ENCODE results near the gene GDF10.

Gene GDF10

DNA sequence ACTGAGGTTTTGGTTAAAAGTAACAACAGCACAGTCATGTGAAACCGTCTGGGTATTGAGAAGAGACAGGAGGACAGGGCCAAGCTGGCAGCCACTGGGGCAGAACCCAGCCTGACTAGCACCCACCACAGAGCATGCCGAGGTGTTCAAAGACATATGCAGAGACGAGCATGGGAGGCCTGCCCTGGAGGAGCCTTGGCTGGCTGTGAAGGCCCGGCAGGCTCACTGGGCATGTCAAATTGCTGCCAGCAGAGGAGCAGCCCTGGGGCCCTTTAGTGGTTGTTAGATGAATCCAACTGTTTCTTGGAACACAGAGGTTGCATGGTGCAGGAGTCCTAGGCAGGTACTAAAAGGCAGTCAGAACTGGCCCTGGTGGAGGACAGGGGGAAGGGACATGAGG lies 17.3 kb downstream of the GDF10 start:
- ATAC-seq, result no peak

DNA sequence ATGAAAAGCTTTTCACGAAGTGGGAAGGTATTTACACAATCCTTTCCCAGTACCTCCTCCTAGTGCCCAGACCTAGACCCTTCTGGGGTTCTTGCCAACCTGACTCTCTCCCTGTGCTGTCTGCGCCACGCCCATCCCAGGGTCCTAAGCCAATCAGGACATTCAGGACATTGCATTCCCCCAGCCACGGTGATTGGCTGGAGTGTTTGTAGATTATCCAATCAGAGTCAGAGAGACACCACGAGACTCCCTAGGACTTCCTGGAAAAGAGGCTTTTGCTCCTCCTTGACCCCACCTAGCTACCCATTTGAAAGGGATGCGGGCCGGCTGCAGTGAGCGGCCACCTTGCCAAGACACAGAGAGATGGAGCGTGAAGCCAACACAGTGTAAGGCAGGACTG lies 18.7 kb downstream of the GDF10 start:
- no peak for ATAC-seq

DNA sequence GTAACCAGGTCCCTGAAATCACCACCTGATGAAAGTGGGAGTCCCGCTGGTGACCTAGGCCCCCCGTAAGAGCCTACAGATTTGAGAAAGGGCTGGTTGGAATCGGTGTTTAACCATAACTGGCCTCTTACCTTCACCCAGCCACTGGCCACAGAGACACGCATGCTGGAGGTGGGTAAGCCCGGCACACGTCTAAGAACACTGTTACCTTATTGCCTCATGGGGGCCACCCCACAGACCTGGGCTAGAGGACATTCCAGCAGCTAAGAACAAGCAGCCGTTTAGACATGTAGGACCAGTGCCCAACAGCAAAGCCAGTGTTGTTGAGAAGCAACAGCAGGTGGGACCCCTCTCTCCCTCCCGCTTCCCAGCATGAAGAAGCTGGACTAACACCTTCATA lies 19.8 kb downstream of the GDF10 start:
- no peak for ATAC-seq

DNA sequence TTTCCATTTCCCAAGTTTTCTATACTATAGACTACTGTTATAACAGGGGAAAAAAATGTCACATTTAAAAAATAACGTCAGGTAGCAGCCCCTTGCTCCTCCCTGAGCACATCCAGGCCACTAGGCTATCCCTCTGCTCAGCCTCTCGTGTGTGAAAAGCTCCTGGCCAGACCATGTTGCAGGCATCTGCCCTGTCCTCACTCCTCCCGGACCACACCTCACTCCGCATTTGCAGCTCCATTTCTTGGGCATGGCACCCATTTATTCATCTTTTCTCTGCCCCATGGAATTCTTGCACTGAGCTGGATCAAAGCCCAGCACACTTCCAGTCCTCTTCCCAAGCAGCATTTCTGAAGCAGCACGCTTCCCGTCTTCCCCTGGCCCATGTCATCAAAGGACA lies 20.8 kb downstream of the GDF10 start:
- no peak for ATAC-seq

DNA sequence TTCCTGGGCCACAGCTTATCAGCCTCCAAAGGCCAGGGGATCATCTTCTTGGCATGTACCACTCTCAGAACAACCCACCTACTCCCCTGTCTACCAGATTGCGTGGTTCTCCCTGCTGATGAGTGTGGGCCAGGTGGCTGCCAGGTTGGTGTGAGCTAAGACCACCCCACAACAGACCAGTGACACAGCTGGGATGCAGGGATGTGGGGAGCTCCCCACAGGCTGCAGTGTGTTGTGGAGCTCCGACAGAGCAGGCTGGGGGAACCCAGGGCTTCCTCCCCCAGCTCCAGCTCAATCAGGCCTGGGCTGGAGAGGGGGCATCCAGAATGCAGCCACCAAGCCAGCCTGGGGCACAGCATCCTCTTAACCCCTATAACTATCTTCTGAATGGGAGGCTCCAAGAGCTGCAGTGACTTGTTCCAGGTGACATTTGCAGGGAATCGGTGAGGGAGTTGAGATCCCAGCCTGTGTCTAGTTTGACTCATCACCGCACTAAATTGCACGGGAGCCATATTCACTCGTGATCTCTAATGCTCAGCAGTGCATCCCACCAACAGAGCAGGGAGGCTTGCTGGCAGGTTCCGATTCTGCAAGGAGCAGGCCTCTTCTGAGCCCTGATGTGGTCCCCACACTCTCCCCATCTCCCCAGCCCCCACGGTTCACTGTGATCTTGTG lies 21.7 kb downstream of the GDF10 start:
- ATAC-seq, result no peak

DNA sequence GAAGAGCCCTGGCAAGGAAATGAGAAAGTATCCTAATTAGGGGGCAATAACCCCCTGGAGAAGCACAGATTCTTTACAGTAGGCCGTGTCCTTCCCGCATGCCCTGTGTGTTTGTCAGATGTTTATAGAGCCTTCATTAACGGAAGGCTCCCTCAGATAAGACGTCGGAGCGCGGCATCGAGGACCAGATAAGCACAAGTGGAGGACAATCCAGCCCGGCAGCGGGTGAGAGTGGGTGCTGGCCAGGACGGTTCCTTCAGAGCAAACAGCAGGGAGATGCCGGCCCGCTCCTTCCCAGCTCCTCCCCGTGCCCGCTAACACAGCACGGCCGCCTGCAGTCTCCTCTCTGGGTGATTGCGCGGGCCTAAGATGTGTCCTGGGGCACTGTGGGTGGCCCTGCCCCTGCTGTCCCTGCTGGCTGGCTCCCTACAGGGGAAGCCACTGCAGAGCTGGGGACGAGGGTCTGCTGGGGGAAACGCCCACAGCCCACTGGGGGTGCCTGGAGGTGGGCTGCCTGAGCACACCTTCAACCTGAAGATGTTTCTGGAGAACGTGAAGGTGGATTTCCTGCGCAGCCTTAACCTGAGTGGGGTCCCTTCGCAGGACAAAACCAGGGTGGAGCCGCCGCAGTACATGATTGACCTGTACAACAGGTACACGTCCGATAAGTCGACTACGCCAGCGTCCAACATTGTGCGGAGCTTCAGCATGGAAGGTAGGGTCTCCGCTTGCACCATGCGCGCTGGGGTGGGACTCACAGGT lies 22.5 kb downstream of the GDF10 start, which contains the start of gene GDF2:
Gene GDF2, plus strand, starts transcription at position 155 of the 762 bp plus-strand sequence. Its CDS starts 215 bp downstream, at position 370.
- no peak for ATAC-seq

DNA sequence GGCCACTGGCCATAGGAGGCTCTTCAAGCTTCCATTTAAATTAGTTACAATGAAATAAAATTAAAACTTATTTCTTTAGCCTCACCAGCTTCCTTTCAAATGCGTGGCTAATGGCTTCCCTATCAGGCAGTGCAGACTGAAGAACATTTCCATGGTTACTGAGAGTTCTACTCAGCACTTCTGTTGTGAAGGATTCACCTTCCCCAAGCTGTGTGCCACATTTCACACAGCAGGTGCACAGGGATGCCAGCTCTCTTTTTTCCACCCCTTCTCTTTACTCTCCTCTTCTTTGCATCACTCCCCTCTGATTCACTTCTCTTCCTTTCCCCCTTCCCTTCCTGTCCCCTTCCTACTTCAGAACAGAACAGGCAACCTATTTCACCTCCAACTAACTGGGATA lies 23.1 kb downstream of the GDF10 start:
- no peak for ATAC-seq

DNA sequence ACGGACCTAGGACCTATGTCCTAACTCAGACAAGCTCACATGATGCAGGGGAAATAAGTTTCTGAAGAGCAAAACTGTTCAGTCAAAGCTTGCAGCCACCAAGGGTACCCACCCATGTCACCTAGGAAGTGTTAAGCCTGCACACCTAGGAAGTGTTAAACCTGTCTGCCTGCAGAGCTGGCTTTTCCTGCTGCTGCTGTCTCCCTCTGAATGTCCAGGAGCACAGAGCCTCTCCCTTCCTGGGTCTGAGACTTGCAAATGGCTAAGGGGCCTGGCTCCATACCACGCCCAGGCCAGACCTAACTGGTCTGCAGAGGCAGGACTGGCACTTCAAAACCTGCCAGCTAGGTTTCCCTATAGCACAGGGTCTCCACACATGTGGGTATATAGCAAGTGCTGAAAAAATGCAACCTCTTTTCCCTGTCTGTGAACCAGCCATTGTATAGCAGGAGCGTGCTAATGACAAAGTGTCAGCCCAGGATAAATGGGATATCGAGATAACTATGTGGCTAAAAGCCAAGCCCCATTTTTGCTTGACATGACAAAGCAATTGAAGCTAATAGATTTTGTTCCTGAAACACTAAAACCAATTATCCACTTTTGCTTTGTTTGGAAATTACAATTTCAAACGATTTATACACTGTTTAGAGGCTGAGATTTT lies 23.8 kb downstream of the GDF10 start:
- ATAC-seq, result no peak

DNA sequence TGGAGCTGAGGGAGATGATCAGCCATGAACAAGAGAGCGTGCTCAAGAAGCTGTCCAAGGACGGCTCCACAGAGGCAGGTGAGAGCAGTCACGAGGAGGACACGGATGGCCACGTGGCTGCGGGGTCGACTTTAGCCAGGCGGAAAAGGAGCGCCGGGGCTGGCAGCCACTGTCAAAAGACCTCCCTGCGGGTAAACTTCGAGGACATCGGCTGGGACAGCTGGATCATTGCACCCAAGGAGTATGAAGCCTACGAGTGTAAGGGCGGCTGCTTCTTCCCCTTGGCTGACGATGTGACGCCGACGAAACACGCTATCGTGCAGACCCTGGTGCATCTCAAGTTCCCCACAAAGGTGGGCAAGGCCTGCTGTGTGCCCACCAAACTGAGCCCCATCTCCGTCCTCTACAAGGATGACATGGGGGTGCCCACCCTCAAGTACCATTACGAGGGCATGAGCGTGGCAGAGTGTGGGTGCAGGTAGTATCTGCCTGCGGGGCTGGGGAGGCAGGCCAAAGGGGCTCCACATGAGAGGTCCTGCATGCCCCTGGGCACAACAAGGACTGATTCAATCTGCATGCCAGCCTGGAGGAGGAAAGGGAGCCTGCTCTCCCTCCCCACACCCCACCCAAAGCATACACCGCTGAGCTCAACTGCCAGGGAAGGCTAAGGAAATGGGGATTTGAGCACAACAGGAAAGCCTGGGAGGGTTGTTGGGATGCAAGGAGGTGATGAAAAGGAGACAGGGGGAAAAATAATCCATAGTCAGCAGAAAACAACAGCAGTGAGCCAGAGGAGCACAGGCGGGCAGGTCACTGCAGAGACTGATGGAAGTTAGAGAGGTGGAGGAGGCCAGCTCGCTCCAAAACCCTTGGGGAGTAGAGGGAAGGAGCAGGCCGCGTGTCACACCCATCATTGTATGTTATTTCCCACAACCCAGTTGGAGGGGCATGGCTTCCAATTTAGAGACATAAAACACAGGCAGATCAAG lies 25.6 kb downstream of the GDF10 start:
- ATAC-seq, result no peak

DNA sequence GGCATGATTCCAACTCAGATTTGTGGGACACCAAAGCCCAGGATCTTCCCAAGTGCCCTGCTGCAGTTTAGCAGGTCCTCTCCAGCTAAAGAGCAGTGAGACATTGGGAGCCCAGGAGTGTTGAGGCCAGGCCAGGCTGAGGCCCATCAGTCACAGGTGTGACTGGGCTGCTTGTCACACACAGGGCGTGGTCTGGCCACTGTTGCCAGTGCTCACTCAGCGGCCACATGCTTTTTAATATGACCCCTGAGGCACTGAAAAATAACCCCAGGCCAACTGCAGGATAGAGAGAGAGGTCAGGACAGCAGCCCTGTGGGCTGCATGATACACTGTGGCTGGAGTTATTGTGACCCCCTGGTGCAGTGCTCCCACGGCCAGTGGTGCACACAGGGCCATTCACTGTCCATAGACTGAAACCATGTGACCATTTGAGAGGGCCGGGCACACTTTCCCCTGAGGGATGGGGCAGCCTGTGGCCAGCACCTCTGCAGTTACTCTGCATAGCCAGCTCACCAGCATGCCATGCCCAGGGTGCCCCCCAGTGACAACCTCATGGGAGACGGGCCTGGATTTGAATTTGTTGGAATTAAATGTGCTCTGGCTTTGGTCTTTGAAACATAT lies 26.4 kb downstream of the GDF10 start:
- ATAC-seq, result no peak

DNA sequence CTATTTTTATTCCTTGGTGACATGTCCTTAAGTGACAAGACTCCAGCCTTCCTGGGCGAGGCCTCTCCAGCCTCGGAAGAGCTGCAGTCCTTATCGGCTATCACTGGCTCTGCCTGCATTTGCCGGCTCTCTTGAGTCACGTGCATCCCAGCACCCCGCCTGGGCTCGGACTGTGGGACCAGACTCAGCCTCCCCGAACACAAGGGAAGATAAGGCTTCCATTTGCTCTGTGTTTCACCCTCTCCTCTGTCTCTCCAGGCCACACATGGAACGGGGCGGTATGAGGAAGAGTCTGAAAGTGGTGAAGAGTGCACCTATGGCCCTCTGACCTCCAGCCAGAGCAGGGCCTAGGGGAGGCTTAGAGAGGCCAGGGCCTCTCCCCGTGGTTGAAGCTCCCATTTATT lies 26.9 kb downstream of the GDF10 start:
- ATAC-seq, result no peak

DNA sequence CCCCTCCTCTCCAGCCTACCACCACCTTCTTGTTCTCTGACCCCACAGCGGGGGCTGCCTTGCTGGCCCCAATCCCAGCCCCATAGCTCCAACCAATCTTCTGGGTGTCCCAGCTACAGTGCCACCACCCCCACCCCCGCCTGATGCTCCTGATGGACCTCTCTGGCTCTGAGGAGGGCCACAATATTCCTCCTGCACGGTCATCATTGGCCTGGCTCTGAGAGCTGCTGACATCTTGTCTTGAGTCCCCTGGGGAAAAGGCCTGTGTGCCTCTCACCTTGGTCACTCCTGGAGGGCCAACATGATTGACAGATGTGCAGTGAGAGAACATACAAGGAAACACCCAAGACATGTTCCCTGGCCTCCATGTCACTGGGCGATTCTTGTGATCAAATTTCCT lies 29.9 kb downstream of the GDF10 start:
- ATAC-seq, result no peak

DNA sequence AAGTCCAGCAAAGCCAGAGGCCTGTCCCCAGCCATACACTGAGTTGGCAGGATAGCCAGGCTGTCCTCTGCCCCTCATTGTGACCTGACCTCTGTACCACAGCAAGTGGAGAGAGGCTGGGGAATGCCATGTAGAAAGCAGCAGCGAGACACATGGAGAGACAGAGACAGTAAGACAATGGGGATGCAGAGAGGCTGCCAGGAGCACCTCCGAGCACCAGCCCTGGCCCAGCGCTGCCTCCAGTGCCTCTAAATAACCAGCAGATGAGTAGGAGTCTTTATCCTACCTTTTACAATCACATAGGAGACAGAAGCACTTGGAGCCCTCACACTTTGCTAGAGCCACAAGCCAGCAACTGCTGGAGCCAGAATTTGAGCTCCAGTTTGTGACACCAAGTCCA lies 30.4 kb downstream of the GDF10 start:
- no peak for ATAC-seq

DNA sequence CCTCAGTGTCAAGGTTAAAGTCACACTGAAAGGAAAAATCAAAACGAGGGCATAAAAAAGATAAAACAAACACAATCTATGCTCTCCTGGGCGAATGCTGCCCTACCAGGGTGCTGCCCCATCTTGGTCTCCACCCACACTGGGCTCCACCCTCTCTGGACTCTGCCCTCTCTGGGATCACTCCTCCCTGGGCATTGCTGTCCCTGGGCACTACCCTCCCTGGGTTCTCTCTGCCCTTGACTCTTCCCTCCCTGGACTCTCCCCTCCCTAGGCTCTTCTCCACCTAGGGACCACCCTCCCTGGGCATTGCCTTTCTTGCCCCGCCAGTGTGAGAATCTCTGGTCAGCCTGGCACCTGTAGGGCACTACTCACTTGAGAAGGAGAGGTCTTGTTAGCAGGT lies 30.8 kb downstream of the GDF10 start:
- no peak for ATAC-seq

DNA sequence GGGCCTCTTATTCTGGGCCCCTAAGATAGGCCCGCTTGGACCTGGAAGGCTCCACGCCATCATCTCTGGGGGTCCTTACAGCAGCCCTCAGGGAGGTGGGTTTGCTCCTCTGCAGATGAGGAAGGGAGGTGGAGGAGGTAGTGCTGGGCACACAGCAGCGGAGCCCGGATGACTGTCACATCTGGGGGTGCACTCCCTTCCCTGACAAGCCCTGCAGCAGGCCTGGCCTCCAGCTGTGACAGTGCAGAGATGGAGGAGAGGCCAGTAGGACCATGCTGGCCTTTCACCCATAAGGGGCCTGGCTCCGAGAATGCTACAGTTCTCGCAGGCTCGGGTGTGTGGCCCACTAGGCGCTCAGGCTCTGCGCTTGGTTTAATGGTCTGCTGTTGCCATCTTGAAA lies 31.5 kb downstream of the GDF10 start:
- ATAC-seq, result no peak

DNA sequence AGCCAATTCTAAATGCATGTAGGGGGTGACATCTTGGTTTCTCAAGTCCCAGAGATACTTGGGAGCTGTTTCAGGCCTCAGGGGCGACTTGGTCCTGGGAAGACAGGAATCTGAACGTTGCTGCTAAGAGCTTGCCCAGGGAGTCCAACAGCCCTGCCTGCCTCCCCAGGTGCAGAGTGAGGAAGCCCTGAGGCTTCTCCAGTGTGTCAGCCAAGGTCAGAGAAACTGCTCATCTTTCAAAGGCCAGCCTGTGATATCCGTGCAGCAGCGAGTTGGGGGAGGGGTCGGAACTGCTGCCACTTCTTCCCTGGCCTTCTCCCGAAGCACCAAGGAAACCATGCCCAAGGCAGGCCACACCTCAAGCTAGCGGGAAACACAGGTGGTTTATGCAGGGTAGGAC lies 32.0 kb downstream of the GDF10 start:
- no peak for ATAC-seq

DNA sequence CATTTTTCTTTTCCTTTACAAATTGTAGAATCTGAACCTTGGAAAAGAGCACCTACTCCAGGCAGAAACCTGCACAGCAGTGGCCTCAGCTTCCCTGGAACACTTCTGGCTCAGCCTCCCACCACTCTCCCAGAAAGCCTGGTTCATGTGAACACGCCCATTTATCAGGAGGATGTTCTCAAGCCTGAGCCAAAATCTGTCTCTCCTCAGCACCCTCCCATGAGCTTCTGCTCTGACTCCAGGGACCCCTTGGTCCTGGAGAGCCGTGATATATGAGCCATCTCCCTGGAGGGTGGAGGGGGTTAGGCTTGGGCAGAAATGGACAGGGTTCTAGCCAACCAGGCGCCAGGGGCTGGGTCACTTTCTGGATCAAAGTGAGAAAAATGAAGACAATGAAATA lies 32.4 kb downstream of the GDF10 start:
- no peak for ATAC-seq

DNA sequence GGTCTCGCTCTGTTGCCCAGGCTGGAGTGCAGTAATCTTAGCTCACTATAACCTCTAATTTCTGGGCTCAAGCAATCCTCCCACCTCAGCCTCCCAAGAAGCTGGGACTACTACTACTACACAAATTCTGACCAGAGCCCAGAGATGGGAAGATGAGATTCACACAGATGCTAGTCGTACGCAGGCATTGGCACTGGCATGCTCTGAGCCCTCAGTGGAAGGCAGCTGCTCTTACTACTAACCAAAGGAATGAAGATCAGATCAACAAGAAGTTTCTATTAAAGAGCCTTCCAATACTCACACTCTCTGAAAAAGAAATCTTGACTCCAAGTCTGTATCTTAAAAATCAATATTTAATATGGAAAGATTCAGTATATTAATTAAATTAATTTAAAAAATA lies 32.9 kb downstream of the GDF10 start:
- no peak for ATAC-seq

DNA sequence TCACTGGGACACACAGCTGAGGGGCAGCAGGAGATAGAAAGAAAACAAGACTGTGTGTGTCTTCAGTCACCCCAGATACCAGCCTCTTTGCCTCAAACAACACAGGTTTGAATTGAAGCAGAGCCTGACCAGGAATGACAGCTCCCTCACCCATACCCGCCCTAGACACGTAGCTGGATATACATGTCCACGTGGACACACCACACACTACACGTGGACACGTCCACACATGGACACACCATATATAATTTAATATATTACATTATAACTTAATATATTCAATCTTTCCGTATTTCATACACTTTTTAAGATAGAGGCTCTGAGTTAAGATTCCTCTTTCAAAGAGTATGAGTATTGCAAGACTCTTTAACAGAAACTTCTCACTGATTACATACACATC lies 33.5 kb downstream of the GDF10 start:
- no peak for ATAC-seq

DNA sequence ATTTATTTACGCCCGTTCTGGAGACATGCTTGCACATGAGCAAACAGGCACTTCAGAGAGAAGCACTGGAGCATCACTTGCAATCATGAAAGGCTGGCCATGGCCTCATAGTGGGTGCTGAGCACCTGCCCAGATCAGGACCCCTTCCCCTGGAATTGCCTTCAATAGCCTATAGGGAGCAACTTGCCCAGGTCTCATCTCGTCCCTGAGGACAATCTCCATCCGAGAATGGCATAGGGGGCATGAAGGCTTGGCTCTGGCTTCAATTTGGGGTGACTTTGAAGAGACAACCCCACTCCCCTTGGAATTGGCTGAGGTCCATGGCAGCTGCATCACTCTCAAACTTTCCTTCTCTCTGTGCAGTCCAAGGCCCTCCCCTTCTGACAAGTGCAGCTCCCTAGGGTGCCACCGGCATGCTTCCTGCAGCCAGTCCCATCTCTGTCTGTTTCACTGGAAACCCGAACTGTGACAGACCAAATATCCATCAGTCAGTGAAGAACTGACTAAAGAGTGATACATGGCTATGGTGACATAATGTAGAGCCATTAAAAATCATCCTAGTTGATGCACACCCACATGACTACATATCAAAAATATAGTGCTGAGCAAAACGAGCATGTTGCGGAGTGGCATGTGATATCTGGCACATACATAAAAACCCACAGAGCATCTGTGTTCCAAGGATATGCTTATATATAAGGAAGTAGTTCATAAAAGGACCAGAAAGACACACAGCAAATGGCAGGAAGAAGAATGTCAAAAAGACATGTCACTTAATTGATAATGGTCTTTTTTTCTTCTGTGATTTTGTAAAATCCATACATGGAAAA lies 34.7 kb downstream of the GDF10 start:
- no peak for ATAC-seq

DNA sequence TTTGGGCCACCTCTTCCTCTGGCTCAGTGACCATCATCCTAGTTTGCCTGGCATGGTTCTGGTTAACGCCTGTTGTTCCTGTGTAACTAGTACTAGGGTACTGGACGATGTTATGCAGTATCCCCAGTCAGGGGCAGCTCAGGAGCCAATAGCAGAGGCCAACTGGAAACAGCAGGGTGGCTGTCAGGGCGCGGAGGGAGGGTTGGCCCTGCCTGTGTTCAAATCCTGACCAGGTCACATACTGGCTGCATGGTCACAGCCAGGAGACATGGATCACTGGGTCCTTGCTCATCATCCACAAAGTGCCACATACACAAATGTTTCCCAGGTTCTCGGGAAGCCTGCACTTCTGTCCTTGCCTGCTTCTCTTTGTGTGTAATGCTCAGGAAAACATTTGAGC lies 35.9 kb downstream of the GDF10 start:
- no peak for ATAC-seq

All from activated CD4-positive, CD25-positive, alpha-beta regulatory T cell treated with anti-CD3 and anti-CD28 coated beads, Interleukin-2, amount 50 U/mL, for 24 hours (primary cell).